Inferior parietal cortex (tissue), 1 donor: ENCODE measurements around the gene NBDY.
"Not testable (repeated sequence)": the region's sequence is repeated elsewhere in the genome, so short reads cannot be mapped to it uniquely, and the experiment has no call there.

ENCODE experiments used
- DNase-seq: peaks from one replicate; pipeline ENCODE4 v3.0.0-alpha.2; 2016; ENCODE audit errors: extremely low spot score

The NBDY gene, protein sequence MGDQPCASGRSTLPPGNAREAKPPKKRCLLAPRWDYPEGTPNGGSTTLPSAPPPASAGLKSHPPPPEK

DNA sequence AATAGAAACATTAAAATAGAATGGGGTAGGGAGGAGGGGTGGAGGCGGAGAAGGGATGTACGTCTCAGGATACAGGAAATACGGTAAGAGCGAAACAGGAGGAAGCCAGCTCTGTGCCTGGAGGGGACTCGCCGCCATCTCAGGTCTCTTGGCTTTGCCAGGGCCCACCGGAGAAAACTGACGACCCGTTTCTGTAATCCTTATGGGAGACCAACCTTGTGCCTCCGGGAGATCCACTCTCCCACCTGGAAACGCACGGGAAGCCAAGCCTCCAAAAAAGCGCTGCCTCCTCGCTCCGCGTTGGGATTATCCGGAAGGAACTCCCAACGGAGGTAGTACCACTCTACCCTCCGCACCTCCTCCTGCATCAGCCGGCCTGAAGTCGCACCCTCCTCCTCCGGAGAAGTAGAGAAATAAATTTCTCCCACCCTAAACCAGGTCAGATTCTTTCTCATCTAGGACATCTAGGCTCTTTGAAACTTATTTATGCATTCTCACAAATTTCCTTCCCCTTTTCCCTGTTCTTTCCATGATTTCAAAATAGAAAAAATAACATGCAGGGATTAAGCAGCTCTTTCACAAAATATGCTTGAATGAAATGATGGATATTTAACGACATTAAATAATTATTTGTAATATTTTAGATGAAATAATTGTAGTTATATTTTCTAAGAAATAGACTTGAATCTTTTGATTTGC lies at the start of gene NBDY:
TSS of gene NBDY (plus strand) at position 92 of the 699 bp plus-strand sequence. CDS start at position 203, 111 bp downstream.
- peak; percentile 47 for DNase-seq

DNA sequence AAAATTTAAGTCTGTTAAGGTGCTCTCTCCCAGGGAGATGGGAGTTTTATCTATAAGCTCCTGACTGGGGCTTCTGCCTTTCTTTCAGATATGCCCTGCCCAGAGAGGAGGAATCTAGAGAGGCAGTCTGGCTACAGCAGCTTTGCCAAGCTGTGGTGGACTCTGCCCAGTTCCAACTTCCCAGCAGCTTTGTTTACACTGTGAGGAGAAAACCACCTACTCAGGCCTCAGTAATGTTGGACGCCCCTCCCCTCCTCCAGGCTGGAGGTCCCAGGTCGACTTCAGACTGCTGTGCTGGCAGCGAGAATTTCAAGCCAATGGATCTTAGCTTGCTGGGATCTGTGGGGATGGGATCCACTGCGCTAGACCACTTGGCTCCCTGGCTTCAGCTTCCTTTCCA lies 24.5 kb upstream of the NBDY start:
- not testable (repeated sequence) for DNase-seq

DNA sequence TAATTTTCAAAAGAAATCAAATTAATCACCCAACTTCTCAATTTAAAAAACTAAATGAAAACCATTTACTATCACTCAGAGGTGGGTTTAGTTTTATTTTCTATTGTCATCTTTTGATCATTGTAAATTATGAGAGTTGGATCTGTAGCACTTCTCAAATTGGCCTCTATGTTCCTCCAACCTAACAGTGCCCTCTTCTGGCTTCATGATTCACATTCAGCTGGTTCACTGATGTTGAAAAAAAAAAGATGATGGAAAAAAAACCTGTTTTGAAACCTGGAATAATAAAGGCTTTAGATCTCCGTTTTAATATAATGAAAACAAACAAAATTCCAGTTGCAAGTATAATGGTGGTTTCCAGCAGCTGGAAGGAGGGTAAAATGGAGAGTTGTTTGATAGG lies 2.4 kb upstream of the NBDY start:
- DNase-seq, result peak; percentile 49

DNA sequence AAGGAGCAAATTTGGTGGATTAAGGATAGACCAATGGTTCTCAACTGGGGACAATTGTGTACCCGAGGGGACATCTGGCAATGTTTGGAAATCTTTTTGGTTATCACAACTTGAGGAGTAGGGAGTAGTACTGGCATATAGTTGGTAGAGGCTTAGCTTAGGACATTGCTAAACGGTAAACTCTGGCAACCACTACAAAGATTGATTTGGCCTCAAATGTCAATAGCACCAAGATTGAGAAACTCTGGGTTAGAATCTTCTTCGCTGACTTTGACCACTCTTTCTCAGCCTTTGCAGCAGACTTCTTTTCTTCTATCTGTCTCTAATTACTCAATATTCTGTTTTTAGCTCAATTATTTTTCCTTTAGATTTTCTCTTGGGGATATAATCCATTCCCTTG lies 1.5 kb upstream of the NBDY start:
- DNase-seq, result no peak

DNA sequence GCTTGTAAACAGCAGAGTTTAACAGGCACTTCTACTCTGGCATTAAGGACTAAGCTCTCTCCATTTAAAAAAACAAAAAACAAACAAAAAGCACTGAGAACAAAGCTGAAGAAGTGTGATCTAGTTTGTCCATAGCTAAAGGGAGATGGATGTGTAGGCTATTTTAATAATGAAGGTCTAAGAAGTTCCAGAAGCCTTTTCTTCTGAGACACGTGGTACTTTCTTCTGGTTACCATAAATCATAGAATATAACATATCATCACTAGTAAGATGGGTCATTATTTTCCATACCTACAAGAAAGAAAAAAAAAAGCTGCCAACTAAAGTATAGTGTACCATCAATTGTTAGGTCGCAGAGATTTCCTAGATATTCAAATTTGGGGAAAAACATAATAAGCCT lies 722 bp upstream of the NBDY start:
- peak; percentile 42 for DNase-seq

DNA sequence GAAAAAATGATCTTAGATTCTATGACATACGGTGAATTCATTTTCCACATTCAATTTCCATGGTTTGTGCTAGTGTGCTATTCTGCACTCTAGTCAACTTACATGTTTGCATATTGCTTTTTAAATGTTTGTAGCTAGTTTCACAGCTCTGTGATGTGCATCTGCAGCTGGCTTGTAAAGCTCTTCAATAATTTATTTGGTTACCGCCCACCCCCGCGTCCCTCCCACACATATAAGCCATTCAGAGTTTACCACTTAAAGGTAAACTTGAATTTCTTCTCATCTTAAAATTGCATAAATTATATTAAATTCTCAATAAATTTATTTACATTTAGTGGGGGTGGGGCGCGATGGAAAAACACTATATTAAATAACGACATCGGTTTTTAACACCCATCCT lies 291 bp upstream of the NBDY start:
- peak; percentile 32 for DNase-seq

DNA sequence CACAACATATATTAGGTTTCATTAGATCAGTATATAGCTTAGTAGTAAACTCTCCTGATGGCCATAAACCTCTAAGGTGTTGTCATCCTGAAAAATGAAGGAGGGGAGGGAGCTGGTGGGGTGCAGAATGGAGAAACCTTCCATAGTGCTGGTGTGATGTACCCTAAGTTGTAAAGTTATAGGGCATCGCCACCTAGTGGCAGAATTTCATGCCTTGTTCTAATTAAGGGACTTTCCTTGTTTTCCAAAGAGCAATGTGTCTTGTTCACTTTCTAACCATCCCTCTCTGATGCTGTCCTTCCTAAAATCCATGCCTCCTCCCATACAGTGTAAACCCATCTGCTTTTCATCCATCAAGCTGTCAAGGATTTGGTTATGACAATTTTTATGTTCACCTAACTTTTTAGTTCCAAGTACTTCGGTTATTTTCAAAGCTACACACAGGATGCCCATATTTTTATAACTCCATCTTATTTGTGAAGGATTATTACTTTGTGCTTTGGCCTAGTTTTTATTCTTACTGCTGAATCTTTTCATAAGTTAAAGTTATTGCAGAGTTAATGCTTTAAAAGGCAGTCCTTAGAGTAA lies 4.5 kb downstream of the NBDY start:
- peak; percentile 74 for DNase-seq

DNA sequence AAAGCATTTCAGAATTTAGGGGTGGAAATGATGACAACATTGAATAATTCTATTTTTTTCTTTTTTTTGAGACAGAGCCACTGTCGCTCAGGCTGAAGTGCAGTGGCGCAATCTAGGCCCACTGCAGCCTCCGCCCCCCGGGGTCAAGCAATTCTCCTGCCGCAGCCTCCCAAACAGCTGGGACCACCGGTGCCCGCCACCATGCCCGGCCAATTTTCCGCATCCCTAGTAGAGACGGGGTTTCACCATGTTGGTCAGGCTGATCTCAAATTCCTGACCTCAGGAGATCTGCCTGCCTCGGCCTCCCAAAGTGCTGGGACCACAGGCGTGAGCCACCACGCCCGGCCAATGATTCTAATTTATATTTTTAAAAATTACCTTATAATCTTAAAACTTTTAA lies 7.2 kb downstream of the NBDY start:
- no peak for DNase-seq

DNA sequence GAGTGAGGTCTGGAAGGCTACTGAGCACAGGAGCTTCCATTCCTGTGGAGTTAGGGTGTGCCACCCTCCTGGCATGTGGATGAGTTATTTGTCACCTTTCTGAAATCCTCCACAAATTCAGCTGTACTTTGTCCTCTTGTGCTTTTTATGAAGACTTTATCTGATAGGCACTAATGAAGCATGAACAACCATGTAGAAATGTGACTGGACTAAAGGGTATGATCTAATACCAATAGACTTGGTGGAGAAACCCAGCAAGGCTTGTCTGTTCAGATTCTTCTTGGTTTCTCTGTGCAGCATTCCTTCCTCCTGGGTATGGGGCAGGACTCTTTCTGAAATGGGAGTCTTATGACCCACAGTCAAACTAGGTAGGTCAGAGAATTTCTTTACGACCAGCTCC lies 9.6 kb downstream of the NBDY start:
- no peak for DNase-seq

DNA sequence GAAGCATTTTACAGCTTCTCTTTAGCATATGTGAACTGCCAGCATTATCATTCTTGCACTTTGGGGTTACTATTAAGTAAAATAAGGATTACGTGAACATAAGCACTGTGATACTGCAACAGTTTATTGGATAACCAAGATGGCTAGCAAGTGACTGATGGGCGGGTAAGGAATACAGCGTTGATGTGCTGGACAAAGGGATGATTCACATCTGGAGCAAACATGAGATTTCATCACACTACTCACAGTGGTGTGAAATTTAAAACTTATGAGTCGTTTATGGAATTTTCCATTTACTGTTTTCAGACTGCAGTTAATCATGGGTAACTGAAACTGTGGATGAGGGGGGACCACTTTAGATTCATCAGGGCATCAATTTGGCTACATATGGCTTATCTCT lies 16.0 kb downstream of the NBDY start:
- no peak for DNase-seq

DNA sequence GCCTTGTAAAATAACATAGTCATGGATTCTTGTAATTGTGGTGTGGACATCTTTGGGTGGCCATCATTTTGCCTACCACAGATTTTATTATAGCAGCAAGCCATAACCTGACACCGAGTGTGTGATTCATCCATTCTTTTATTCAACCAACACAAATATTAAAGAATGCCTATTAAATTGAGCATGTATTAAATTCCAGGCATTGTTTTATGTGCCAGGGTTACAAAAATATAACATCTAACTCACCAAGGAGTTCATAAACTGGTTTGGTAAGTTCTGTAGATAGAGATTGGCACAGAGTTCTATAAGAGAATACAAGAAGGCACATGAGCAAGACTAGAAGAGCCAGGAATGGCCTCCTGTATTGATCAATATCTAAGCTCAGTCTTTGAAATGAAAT lies 18.0 kb downstream of the NBDY start:
- DNase-seq, result no peak

DNA sequence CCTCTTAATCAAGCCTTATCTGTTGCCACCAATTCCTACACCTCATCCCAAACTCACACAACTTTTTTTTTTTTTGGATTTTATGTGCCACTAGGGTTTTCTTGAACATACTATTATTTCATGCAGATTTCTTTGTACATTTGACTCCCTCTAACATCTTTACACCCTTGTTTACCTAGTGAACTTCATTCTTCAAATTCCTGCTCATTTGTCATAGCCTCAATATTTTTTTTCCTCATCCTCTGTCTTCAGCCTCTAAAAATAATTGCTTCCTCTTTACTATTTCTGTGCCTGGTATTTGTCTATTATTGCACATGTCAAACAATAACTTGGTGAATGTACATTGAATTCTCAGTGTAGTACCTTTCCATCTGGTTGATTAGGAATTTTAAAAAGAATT lies 22.0 kb downstream of the NBDY start:
- no peak for DNase-seq

DNA sequence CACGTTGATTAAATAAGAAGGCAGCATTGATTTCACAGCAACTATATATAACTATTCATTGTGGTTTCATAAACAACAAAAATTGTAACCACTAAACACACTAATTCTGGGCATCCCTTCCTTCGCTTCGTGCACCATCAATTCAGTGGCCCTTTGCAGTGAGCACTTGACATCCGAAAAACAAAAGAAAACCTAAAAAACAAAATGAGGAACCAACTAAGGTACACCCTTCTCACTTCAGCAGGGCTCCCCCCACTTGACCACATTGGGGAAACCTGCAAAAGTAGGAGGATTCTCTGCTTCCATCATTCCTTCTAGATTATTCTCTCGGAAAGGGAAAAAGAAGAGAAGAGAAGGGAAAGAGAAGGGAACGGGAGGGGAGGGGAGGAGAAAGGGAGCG lies 28.3 kb downstream of the NBDY start:
- DNase-seq, result no peak

DNA sequence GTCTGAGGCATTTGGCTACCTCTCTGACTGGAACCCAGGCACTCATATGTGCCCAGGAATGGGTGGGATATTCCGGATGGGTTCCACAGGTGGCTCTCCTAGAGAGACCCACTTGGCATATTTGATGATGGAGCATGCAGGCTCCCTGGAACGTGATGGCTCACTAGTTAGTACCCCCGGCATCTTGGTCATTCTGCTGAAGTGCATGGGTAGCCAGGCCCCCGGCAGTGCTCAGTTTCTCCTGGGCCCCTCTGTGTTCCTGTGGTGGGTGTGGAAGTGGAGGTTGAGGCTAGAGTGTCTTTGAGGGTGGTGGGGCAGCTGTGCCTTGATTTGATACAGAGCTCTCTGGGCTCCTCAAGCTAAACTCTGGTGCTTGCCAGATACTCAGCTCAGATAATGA lies 29.4 kb downstream of the NBDY start:
- no peak for DNase-seq

DNA sequence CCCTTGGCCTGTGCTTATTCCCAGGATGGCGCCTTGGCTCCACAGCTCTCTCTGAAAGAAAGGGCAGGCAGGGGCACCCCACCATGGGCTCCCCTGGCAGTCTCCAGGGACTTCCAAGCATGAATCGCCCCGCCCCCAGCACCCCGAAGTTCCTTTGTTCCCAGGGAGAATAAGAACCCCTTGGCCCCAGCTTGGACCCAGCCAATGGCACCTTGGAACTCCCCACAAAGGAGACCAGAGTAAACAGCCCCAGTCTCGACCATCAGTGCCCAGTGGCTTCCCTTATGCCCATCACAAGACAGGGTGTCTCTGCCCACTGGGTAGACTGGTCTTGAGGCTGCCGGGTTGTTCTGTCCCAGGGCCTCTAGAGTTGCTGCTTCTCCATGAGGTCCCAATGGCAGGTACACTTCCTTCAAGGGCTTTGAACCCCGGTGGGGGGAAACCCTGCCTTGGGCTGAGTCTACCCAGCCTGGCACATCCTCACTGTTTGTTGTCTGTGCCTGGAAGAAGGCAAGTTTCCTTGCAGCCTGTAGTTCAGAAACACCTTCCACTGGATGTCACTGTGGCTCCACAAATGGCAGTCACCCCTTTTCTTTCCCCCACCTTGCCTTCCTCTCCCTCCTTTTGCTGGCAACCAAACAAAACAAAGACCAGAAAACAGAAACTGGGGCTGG lies 30.8 kb downstream of the NBDY start:
- DNase-seq, result no peak

DNA sequence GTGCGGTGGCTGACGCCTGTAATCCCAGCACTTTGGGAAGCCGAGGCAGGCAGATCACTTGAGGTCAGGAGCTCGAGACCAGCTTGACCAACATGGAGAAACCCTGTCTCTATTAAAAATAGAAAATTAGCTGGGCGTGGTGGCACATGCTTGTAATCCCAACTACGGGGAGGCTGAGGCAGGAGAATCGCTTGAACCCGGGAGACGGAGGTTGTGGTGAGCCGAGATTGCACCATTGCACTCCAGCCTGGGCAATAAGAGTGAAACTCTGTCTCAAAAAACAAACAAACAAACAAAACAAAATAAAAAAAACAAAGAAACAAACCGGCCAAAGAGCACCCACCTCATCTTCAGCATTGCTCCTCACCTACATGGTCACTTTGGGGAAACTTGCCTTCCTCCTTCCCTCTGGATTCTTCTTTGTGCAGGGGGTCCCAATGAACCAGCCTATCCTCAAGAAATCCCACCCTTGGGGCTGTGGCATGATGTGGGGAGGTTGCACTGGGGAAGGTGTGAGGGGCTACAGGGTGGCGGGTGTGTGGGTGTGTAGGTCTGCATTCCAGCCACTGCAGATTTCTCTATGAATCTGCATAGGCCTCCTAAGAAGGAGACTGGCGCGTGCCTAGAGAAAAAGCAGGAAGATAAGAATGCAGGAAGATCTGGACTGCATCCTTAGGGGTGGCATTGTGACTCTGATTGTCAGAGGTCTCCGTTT lies 31.5 kb downstream of the NBDY start:
- DNase-seq, result not testable (repeated sequence)

DNA sequence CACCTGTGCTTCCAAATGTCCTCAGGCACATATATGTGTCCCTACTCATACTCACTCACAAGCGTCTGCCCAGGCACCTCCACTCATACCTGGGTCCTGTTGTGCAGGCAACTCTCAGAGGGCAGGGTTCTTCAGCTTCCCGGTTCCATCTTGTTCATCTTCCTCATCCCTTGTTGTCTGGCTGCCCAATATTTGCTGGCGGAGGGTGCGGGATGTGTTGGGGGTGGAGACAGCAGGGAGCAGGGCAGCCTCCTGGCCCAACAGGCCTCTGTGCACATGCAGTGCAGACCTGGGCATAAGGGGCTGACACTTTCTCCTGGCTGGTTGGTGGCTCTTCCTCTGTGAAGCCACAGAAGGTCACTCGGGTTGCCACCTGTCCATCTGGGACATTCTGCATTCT lies 32.1 kb downstream of the NBDY start:
- DNase-seq, result no peak

DNA sequence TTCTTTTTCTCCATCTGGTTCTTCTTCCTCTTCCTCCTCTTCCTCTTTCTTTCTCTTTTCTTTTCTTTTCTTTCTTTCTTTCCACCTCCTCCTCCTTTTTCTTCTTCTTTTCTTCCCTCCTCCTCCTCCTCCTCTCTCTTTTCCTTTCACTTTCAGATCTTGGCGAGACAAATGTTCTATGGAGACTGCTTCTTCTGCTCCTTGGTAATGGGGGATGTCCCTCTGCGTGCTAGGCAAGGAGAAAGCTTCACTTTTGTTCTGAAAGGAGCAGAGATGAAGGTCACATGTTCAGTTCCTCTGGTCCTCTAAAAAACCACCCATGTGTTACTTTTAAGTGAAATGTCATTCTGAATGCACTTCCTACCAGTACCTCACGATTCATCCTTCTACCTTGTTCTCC lies 33.2 kb downstream of the NBDY start:
- no peak for DNase-seq

DNA sequence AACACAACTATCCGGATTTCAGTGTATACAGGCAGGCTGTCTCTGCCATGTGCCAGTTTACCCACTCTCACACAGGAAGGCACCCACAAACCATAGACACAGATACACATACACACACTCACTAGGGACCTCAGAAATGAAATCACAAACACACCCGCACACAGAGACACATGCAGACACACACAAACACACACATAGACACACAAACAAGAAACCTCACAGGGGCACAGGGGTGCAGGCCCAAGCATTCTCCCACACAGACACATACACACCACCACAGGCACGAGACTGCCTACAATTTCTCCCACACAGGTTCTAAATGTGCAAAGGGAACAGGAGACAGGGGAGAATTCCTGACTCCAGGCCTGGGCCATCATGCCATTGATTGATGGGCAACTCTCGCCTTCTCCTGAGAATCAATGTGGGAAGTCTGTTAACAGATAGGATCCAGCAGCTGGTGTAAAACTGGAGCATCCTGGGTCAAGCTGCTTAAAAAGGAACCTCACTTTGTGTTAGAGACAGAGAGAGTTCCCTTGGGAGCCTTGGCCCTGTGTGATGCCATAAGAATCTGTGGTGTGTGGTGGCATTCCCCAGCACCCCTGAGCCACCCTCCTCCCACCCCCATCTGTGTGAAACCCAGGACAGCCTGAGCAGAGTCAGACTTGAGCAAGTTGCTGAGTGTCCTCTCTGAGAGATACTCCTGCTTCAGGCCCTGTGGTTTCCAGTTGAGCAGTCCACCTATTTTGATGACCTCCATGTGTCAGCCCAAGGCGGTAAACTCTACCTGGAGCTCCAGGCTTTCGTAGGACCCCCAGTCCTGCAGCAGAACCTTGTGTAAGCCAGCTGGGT lies 33.9 kb downstream of the NBDY start:
- no peak for DNase-seq

DNA sequence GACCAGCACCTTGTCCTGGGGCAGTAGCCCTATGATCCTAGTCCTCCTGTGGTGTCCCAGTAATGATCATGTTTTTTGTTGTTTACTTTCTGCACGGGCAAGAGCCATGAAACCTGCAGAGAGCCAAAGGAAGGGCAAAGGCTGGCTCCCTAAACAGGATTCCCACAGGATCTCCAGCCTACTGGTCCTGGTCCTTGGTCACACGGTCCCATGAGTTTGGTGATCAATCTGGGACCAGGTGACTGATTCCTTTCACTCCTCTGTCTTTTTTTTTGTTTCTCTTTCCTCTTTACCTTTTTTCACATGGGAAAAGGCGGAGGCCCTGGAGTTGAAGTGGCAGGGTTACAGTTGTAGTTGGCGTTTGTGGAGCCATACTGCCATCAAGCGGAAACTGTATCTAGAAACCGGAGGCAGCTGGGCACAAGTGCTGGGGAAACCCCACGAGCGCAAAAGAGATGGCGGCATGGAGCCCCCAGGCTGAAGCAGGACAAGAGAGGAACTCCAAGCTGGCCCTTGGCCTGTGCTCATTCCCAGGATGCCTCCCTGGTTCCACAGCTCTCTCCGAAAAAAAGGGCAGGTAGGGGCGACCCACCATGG lies 34.6 kb downstream of the NBDY start:
- DNase-seq, result peak; percentile 61
